Glomerular visceral epithelial cell (primary cell): ENCODE data around the gene TMEM63B.
A peak's percentile ranks its signal among the peaks of the same experiment; 100 is the strongest.
"Not testable (repeated sequence)": the region's sequence is repeated elsewhere in the genome, so short reads cannot be mapped to it uniquely, and the experiment has no call there.

Experiments used
- DNase-seq: peaks from one replicate; pipeline ENCODE4 v3.0.0-alpha.2; 2016; ENCODE audit errors: extremely low spot score

The TMEM63B gene

DNA sequence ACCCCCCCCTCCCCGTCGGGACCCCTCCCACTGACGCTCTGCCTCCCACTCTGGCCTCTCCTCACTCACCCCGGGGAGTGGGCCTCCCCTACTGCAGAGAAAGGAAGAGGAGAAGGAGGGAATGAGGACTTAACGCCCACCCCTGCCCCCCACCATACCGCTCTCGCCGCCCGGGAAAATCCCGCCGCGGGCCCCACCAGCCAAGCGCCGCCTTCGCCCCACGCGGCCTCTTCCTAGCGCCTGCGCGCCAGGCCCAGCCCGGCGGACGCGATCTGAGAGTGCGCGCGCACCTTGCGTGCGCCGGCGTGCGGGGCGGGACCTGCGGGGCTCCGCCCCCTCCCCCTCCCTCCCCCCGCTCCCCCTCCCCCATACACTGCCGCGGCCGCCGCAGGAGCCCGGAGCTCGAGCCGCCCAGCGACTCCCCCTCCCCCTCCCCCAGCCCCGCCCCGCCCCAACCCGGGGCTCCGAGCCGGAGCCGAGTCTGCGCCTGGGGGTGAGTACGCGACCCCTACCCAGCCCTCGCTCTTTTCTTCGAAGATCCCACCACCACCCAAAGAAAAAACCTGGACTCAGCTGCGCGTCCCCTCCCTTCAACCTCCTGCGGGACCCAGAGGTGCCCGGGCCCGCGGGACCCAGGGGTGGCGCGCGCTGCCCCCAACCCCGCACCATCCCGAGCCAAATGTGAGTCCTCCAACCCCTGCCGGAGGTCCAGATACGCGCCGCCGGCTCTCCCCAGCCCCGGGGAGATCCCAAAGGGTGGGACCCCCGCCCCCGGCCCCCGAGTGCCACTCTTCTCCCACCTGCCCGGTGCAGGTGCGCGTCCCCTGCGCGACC, at the start of gene TMEM63B, which contains the start of gene MRPL14:
TSS of gene TMEM63B (plus strand) at position 369 of the 834 bp plus-strand sequence. CDS start 7,031 bp downstream, outside the sequence.
TSS of gene MRPL14 (minus strand) at position 267 of the 834 bp plus-strand sequence. CDS start 10,841 bp downstream, outside the sequence.
- peak; percentile 94 for DNase-seq

DNA sequence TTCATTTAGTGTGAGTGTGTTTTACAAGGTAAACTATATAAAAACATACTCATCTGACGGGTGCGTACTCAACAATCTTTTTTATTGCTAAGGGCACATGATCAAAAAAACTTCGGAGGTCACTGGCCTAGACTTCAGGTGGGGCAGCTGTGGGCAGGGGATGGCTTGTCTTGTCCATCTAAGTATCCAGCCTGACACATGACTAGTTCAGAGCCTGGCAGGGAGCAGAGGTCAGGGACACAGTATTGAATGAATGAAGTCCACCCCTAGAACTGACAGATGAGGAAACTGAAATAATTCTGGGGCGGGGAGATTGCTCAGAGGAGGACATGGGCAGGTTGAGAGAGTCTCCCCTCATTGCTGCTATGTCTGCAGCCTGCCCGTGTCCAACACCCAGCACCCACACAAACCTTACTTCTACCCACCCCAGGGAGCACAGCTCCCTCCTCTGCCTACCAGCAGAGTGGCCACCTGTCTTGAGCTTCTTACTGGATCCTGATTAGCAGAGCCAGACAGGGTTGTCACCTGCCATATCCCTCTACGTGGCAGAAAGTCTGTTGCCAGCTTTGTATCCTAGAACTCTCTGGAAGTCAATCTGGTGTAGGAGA, 49.0 kb upstream of the TMEM63B start:
- DNase-seq: no peak

- peak; percentile 80 for DNase-seq
Observed at GRCh38 chr6:44078827-44079671, 48.3 kb upstream of the TMEM63B start.

DNA sequence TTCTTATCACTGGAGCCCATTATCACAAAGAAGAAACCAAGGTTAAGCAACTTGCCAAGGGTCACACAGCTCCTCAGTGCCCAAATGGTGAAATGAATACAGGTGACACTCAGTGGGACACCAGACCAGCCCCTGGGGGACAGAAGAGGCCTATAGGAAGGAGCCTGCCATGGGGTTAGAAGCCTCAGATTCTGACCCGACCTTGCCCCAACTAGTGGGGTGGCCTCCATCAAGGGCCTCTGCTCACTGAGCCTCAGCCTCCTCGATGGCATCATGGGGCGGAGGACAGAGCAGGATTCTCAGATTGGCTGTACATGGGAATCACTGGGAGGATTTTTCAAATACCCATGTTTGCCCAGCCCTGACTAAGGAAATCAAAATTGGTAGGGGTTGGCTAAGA, 47.7 kb upstream of the TMEM63B start:
- DNase-seq: no peak

GRCh38 chr6:44080561-44081521, 46.5 kb upstream of the TMEM63B start:
- no peak for DNase-seq

DNA sequence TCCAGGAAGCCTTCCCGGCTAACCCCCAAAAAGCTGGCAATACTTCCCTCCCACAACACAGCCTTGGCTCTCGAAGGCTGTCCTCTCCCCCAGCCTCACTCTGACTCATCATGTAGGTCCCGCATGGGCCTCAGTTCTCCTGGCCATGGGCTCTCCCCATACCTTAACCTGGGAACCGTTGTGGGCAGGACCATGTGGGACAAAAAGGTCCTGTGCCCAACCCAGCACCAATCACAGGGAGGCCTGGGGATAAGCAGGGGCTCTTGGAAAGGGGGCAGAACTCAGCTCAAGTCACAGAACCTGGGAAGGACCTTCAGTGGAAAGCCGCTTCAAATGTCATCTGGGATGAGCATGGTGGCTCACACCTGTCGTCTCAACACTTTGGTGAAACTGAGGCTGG, 45.6 kb upstream of the TMEM63B start:
- DNase-seq: no peak

DNA sequence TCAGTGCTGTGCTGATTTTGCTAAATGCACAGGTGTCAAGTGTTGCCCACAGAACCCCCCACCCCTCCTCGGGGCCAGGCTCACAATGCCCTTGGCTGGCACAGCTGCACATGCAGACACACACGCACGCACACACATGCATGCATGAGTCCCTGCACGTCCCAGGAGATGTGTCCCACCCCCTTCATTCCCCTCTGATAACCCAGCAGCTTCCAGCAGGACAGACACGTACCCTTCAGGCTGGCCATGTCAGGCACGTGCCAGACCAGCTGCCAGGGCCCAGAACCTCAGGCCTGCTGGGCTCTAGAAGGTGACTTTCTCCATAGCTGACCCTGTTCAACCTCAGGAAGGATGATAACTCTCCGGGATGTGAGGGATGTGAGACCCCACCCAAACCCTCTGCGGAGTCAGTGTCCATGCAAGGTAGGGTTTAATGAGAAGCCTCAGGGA, 44.5 kb upstream of the TMEM63B start:
- no peak for DNase-seq

- DNase-seq: no peak
Observed at GRCh38 chr6:44084231-44085014, 42.9 kb upstream of the TMEM63B start.

GRCh38 chr6:44085219-44085618, 42.1 kb upstream of the TMEM63B start:
- DNase-seq: no peak

- DNase-seq: peak; percentile 64
Observed at GRCh38 chr6:44086931-44087574, 40.3 kb upstream of the TMEM63B start.

GRCh38 chr6:44087623-44088022, 39.7 kb upstream of the TMEM63B start:
- DNase-seq: no peak

DNA sequence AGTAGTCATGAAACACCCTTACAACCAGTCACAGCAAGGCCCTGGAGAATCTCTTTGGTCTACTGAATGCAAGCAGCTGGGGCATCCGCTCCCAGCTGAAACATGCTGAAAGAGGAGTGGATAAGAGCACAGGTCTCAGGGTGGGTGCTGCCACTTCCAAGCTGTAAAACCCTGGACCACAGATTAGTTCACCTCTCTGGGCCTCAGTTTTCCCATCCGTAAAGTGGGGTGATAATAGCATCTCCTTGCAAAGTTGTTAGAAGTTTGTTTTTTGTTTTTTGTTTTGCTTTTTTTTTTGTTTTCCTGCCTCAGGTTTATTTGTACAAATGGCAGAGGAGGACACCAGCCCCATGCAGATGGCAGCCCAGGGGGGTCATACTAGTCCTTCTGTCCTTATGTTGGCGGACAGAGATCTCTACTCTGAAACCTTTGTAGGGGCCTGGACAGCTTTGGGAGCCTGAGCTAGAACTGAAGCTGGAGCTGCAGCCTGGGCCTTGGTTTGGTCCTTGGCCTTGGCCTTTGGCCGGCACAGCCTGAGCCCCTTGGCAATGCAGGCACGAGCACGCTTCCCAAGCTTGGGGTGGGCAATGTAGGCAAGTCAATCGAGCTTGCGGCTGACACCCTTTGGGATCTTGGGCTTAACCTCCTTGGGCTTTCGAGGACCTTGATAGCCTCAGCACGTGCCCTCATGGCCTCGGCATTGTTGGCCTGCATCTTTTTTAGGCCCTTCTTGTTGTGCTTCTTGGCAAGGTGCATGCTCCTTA, 38.3 kb upstream of the TMEM63B start:
- no peak for DNase-seq

DNA sequence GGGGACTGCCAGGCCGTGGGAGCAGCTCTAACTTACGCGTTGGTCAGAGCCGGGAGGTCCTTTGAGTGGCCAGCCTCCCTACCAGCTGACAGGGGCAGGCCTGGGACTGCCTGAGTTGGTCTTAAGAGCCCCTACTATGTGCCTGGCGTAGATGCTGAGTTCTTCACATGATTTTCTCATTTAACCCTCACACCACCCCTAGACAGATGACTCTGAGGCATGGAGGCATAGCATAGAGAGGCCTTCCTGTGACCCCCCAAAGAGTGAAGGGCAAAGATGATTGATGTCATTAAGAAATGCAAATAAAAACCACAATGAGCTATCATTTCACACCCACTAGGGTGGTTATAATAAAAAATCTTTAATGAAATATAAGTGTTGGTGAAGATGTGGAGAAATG, 36.9 kb upstream of the TMEM63B start:
- DNase-seq: no peak

DNA sequence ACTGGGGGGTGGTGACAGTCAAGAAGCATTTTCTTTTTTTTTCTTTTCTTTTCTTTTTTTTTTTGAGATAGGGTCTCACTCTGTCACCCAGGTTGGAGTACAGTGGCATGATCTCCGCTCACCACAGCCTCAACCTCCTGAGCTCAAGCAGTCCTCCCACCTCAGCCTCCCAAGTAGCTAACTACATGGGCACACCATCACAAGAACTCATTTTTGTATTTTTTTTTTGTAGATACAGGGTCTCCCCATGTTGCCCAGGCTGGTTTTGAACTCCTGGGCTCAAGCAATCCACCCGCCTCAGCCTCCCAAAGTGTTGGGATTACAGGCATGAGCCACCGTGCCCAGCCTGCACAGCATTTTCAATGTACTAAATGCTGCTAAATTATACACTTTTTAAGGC, 36.0 kb upstream of the TMEM63B start:
- not testable (repeated sequence) for DNase-seq

DNA sequence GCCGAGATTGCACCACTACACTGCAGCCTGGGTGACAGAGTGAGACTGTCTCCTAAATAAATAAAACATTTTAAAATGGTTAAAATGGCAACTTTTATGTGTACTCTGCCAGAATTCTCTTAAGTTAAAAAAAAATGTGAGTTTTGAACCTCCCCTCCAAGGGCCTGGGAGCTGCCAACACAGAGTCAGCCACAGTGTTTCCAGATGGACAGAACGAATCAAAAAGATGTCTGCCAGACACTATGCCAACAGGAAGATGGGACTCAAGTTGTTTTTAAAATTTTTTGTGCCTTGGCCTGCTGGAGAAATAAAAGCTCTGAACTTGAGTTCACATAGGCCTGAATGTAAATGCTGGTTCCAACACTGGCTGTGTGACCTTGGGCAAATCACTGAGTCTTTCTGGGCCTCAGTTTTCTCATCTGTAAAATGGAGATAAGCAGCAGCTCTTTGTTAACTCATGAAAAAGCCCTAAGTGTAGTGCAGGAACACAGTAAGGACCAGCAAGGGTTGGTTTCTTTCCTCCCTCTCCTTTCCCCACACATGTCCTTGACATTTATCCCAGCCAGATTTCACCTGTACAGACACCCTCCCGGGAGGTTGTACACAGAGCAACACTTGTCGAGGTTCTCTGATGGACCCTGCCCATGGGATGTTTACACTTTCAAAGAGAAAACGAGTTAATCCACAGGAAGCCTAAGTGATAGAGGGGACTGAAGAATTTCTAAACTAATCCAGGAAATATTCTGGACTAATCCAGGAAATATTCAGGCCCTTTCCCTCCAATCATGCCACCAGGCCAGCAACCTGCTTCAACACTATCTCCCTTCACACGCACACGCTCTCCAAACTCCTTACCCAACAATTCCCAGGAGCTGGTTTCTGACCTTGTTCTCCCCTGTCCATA, 35.1 kb upstream of the TMEM63B start:
- DNase-seq: no peak

- no peak for DNase-seq
Observed at GRCh38 chr6:44093066-44093465, 34.3 kb upstream of the TMEM63B start.

DNA sequence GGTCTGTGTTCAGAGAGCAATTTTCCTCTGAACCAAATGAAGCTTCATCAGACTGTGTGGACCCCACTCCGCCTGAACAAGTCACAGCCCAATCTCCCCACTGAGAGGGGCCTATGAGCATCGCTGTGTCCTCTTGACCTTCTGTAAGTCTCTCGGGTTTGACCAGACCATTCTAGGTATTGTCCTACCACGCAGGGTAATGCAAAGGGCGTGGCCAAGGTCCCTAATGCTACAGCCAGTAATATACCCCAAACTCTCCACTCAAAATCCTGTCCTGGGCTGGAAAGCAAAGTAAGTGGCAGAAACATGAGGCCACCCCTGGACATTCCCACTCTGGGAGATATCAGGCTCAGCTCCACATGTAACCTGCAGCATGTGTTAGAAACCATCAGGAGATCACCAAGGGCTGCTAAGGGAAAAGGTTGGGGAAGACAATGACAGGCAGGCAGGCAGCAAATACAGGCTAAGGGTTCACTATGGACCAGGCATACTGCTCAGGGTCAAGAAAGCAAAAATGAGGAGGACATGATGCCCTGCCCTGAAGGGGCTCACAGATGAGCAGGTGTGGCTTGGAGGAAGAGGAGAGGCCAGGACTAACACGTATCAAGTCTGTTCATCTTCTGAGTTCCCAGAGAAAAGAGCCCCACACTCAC, 33.5 kb upstream of the TMEM63B start:
- no peak for DNase-seq
